BE2C (cell line): ENCODE results near the gene KRT6B.

Experiments used
- DNase-seq: peaks from one replicate; pipeline ENCODE4 v3.0.0-alpha.2; 2020
- H3K27me3 ChIP-seq: fragments of 250-450 bp; sonication (Bioruptor Pico); 2 replicates; pipeline ENCODE4 v1.5.1; 2020; ENCODE audit warnings: mild to moderate bottlenecking
- H3K36me3 ChIP-seq: fragments of 250-450 bp; sonication (Bioruptor Pico); 2 replicates; pipeline ENCODE4 v1.5.1; 2020; ENCODE audit warnings: mild to moderate bottlenecking
- H3K4me1 ChIP-seq: fragments of 250-450 bp; sonication (Bioruptor Pico); 2 replicates; pipeline ENCODE4 v1.5.1; 2020
- H3K4me3 ChIP-seq: 2 replicates; pipeline ENCODE4 v1.5.1; 2011; ENCODE audit warnings: low read depth, low read length
- H3K9me3 ChIP-seq: fragments of 250-450 bp; sonication (Bioruptor Pico); 2 replicates; pipeline ENCODE4 v1.5.1; 2020
- TF ChIP-seq, protein P1 (sequence below): IDR thresholded peaks from 2 replicates; pipeline ENCODE4 v1.5.1; 2012; ENCODE audit warnings: mild to moderate bottlenecking, low read depth, low read length

The KRT6B gene

DNA sequence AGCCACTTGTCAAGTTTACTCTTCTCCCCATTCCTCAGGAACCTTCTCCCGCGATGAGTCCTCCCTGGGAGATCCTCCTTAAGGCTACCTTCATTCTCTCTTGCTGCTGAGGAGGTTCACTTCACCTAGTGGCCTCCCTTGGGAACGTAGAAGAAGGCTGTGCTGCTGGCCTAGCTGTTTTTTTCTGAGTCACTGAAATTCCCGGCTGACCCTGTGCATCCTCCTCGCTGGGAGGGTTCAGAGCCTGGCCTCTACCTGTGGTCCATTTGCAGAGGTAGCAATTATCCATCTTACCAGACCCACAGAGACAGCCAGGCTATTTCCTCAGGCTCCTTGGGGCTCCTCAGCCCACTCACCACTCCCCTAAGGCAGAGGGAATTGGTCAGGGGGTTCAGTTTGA, 50.4 kb downstream of the KRT6B start:
- Histone ChIP-seq H3K27me3 (no peaks in the 10 kb centered on the region), H3K36me3 (no peaks in the 10 kb centered on the region), H3K4me1 (no peaks in the 10 kb centered on the region), H3K9me3 (no peaks in the 10 kb centered on the region), H3K4me3 (no peak overlapping the region)
- no peak for DNase-seq
- TF ChIP-seq, protein P1, sequence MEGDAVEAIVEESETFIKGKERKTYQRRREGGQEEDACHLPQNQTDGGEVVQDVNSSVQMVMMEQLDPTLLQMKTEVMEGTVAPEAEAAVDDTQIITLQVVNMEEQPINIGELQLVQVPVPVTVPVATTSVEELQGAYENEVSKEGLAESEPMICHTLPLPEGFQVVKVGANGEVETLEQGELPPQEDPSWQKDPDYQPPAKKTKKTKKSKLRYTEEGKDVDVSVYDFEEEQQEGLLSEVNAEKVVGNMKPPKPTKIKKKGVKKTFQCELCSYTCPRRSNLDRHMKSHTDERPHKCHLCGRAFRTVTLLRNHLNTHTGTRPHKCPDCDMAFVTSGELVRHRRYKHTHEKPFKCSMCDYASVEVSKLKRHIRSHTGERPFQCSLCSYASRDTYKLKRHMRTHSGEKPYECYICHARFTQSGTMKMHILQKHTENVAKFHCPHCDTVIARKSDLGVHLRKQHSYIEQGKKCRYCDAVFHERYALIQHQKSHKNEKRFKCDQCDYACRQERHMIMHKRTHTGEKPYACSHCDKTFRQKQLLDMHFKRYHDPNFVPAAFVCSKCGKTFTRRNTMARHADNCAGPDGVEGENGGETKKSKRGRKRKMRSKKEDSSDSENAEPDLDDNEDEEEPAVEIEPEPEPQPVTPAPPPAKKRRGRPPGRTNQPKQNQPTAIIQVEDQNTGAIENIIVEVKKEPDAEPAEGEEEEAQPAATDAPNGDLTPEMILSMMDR: no peak

DNA sequence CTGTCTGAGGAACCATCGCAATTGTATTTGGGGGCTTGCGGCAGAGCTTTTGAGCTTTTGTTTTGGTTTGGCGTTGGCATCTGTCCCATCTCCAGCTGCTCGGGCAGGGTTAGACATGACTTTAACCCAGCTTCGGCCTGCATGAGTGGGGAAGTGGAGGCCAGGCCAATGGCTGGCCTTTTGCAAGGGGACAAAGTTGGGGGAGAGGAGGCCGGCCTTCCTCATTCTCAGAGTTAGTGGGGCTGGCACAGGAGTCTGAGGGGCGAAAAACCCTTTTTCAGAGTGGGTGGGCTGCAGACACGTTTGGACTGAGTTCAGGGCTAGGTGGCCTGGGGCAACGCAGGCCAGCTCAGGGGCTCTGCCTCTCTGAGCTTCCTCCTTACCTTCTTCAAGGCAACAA, 51.0 kb downstream of the KRT6B start:
- Histone ChIP-seq H3K27me3 (no peaks in the 10 kb centered on the region; the same call in 1 of the 2 replicates), H3K4me3 (no peak overlapping the region), H3K36me3 (no peaks in the 10 kb centered on the region), H3K4me1 (no peaks in the 10 kb centered on the region), H3K9me3 (no peaks in the 10 kb centered on the region)
- DNase-seq: no peak
- TF ChIP-seq, protein P1: no peak

DNA sequence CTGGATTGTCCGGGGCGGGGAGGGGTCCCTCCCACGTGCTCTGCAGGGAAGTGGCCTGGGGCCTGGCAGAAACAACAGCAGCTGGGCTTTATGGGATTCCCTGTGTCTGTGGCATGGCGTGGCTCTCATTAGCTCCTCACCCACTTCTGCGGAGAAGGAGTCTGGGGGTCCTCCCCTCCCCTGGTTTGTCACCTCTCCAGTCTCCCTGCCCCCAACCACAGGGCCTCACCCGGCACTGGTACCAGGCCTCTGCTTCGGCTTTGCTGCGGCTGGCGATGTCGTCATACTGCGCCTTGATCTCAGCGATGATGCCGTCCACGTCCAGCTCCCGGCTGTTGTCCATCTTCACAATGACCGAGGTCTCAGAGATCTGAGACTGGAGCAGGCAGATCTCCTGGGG, 52.2 kb downstream of the KRT6B start:
- Histone ChIP-seq H3K36me3 (no peaks in the 10 kb centered on the region), H3K9me3 (no peaks in the 10 kb centered on the region), H3K4me1 (no peaks in the 10 kb centered on the region), H3K4me3 (no peak overlapping the region), H3K27me3 (no peaks in the 10 kb centered on the region; the same call in 1 of the 2 replicates)
- TF ChIP-seq, protein P1: no peak
- no peak for DNase-seq

DNA sequence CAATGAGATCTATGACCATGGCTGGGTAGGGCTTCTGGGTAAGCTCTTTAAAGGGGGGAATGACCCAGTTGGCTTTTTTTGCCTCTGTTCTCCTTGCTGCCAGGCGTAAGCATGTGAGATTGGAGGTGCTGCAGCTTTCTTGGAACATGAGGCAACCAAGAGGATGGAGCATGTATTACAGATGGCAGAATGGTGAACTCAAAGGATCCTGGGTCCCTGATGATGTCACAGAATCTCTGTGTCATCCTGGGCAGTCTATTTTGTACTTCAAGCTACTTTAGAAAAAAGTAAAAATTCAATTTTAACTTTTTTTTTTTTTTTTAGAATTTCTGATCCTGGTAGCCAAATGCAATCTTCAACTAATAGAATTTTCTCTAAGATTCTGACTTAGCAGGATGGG, 53.8 kb downstream of the KRT6B start:
- Histone ChIP-seq H3K36me3 (no peaks in the 10 kb centered on the region), H3K9me3 (no peaks in the 10 kb centered on the region), H3K4me1 (no peaks in the 10 kb centered on the region), H3K27me3 (no peaks in the 10 kb centered on the region; the same call in 1 of the 2 replicates), H3K4me3 (no peak overlapping the region)
- TF ChIP-seq, protein P1: no peak
- DNase-seq: no peak

DNA sequence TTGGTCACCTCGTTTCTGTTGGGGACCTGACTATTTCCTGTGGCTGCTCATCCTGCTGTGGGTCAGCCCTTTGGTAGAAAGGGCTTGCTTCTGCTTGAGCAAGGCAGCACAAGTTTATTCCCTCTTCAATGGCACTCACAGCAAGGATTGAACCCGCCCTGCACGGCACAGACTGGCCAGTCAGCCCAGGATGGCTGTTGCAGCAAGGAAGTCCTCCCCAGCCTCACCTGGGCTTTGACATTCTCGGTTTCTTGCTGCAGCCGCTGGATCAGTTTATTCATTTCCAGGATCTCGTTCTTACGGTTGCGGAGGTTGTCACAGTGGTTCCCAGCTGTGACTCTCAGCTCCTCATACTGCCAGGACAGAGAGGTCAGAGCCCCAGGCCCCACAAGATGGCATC, 55.3 kb downstream of the KRT6B start:
- Histone ChIP-seq H3K27me3 (no peaks in the 10 kb centered on the region; the same call in 1 of the 2 replicates), H3K4me1 (peaks cover 1% of the 10 kb centered on the region), H3K36me3 (no peaks in the 10 kb centered on the region), H3K9me3 (no peaks in the 10 kb centered on the region), H3K4me3 (no peak overlapping the region)
- TF ChIP-seq, protein P1: no peak
- DNase-seq: no peak
